Measurements from ENCODE around the gene NSMF. TPM values are rescaled to one million over a fixed set of nuclear protein-coding genes. Genes with fewer than 3 reads are reported as not detected.

The NSMF gene, protein sequence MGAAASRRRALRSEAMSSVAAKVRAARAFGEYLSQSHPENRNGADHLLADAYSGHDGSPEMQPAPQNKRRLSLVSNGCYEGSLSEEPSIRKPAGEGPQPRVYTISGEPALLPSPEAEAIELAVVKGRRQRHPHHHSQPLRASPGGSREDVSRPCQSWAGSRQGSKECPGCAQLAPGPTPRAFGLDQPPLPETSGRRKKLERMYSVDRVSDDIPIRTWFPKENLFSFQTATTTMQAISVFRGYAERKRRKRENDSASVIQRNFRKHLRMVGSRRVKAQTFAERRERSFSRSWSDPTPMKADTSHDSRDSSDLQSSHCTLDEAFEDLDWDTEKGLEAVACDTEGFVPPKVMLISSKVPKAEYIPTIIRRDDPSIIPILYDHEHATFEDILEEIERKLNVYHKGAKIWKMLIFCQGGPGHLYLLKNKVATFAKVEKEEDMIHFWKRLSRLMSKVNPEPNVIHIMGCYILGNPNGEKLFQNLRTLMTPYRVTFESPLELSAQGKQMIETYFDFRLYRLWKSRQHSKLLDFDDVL
- total RNA-seq: 16.9 and 28.0 TPM in 2 replicates

GRCh38 chr9:137459152-137459600, at the start of gene NSMF:
Gene NSMF, minus strand, starts transcription at chr9:137459334. Its CDS starts 232 bp downstream, at chr9:137459102.

DNA sequence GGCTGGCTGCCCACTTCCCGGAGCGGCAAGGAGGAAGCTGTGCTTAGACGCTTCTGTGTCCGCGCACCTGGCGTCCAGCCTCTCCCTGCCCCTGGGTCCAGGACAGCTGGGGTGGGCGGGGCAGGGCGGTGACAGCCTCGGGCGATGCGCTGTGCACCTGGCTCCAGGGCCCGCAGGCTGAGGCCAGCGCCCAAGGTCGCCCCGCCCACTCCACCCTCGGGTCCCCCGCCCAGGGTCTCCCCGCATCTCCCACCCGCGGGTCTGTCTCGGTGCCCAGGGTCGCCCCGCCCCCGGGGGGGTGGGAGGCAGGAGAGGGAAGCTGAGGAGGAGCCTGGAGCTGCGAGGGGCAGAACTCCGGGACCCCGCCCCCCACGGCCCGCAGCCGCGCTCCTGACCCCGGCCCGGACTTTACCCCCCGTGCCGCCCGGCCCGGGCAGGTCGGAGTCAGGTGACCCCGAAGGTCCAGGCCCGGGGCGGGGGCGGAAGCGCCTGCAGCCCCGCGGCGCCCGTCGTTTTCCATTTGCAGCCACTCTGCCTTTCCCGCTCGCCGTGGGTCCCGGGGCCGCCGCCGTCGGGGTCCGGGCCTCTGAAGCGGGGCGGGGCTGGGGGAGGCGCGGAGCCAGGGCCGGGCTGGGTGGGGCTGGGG, 17.7 kb downstream of the NSMF start, which contains the start of gene ENTPD8:
Gene ENTPD8 (minus strand): TSS at position 69 of the 646 bp plus-strand sequence. CDS start 3,072 bp downstream, outside the sequence.

DNA sequence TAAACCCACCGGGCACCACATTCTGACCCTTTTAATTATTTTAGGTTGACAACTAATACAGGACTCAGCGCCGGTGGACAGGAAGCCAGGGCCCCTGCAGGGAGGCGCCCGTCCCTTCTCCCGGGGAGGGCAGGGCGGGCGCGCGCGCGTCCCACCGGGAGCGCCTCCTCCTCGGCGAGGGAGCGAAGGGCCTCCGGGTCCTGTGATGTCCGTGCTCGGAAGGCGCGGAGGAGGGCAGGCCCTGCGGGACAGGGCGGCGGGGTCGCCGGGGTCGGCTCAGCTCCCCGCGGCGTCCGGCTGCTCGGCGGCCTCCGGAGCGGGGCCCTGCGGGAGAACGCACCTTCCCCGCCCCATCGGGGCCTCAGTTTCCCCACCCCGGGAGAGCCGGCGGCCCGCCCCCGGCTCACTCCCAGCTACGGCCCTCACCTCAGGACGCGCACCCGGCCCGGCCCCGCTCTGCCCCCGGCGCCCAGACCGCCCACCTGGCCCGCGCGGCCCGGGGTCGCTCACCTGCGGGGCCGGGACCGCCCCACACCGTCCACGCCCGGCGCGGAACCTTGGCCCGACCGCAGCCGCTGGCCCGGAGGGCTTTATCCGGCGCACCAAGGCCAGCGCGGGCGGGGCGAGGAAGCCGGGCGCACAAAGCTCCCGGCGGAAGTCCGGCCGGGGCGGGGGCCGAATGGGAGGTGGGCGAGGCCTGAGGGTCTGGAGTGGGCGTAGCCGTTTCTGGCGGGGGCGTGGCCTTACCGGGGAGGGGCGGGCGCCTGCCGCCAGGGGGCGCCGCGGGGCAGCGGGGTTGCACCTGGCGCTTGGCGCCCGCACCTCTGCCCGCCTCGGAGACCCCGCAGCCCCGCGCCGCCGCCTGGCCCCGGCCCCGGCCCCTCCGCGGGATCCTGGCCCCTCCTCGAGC, 36.3 kb downstream of the NSMF start, which contains the start of the genes EXD3 and NOXA1:
Gene EXD3 (minus strand): TSS at position 559 of the 910 bp plus-strand sequence. CDS start 27,805 bp downstream, outside the sequence.
Gene NOXA1 (plus strand): TSS at position 790 of the 910 bp plus-strand sequence. CDS start 137 bp downstream, outside the sequence.

Other genes starting within 250 kb of the NSMF start
- gene RNF208, start 237.1 kb downstream of the NSMF start, total RNA-seq: 0.11 and 0.25 TPM in 2 replicates
- gene CYSRT1, start 234.2 kb downstream of the NSMF start, total RNA-seq: 0.55 and 0.62 TPM in 2 replicates
- gene RNF224, start 231.8 kb downstream of the NSMF start, total RNA-seq: 0.11 TPM in 1 of 2 replicates, not detected in the other
- gene SLC34A3, start 228.4 kb downstream of the NSMF start, total RNA-seq: not detected in 2 replicates
- 153 and 473 TPM in 2 replicates for gene TUBB4B, start 218.0 kb downstream of the NSMF start, total RNA-seq
- not detected in 2 replicates for gene STPG3, start 208.0 kb downstream of the NSMF start, total RNA-seq
- gene NELFB, start 204.0 kb downstream of the NSMF start, total RNA-seq: 60.7 and 75.9 TPM in 2 replicates
- gene TOR4A, start 181.6 kb downstream of the NSMF start, total RNA-seq: 34.0 and 38.7 TPM in 2 replicates
- 0.11 and 0.12 TPM in 2 replicates for gene NRARP, start 157.1 kb downstream of the NSMF start, total RNA-seq
- gene EXD3, start 36.2 kb downstream of the NSMF start, total RNA-seq: 6.5 and 19.5 TPM in 2 replicates
- 0.22 and 1.00 TPM in 2 replicates for gene NOXA1, start 35.9 kb downstream of the NSMF start, total RNA-seq
- gene ENTPD8, start 18.0 kb downstream of the NSMF start, total RNA-seq: under 0.01 and 0.12 TPM in 2 replicates
- gene PNPLA7, start 91.1 kb upstream of the NSMF start, total RNA-seq: 0.55 and 1.00 TPM in 2 replicates
- gene MRPL41, start 92.5 kb upstream of the NSMF start, total RNA-seq: 43.6 and 46.2 TPM in 2 replicates
- gene DPH7, start 119.6 kb upstream of the NSMF start, total RNA-seq: 27.4 and 29.8 TPM in 2 replicates
- 22.5 and 26.2 TPM in 2 replicates for gene ZMYND19, start 131.2 kb upstream of the NSMF start, total RNA-seq
- 18.5 and 18.7 TPM in 2 replicates for gene ARRDC1, start 146.4 kb upstream of the NSMF start, total RNA-seq
- 49.0 and 50.4 TPM in 2 replicates for gene EHMT1, start 159.7 kb upstream of the NSMF start, total RNA-seq